CD4-positive, alpha-beta T cell treated with Interleukin-21 for 1 hour (primary cell): Measurements from ENCODE around the gene CARS2.
"Not testable (repeated sequence)": the region's sequence is repeated elsewhere in the genome, so short reads cannot be mapped to it uniquely, and the experiment has no call there.

Experiments
- DNase-seq: peaks from one replicate; pipeline ENCODE4 v3.0.0-alpha.2; 2020

Gene CARS2

GRCh38 chr13:110615322-110616102 is 90.4 kb downstream of the CARS2 start, which contains the start of gene NAXD:
Gene NAXD, plus strand, starts transcription at chr13:110615545. Its CDS starts 57 bp downstream, at chr13:110615602.
- peak; percentile 83 for DNase-seq

- no peak for DNase-seq
Observed at GRCh38 chr13:110615005-110615321, 91.0 kb downstream of the CARS2 start.

- peak; percentile 11 for DNase-seq
Observed at GRCh38 chr13:110610955-110611595, 94.8 kb downstream of the CARS2 start.

- DNase-seq, result no peak
Observed at GRCh38 chr13:110607675-110608224, 98.2 kb downstream of the CARS2 start.

- not testable (repeated sequence) for DNase-seq
Observed at GRCh38 chr13:110606281-110606680, 99.6 kb downstream of the CARS2 start.

- DNase-seq, result no peak
Observed at GRCh38 chr13:110605132-110605531, 100.8 kb downstream of the CARS2 start.

GRCh38 chr13:110600980-110601379 is 104.9 kb downstream of the CARS2 start:
- DNase-seq, result no peak

- no peak for DNase-seq
Observed at GRCh38 chr13:110600261-110600819, 105.6 kb downstream of the CARS2 start.

- no peak for DNase-seq
Observed at GRCh38 chr13:110597041-110597689, 108.8 kb downstream of the CARS2 start.

- DNase-seq, result peak; percentile 58
Observed at GRCh38 chr13:110593430-110594130, 112.3 kb downstream of the CARS2 start.

GRCh38 chr13:110592665-110593064 is 113.3 kb downstream of the CARS2 start:
- DNase-seq, result no peak
